ENCODE measurements around the gene TOE1.

GRCh38 chr1:45300669-45300997 lies 39.3 kb upstream of the TOE1 start:
- TF ChIP-seq POLR2A (IDR thresholded peaks at IDR 0.05) = no peak
- no peak for TF ChIP-seq CTCF (IDR thresholded peaks at IDR 0.05)
- no peak for TF ChIP-seq EP300 (IDR thresholded peaks at IDR 0.05)
